Measurements from ENCODE around the gene FYB2.

Gene FYB2

GRCh38 chr1:56709269-56709880 lies 109.8 kb downstream of the FYB2 start:
- no peak for DNase-seq

GRCh38 chr1:56707379-56707778 lies 111.8 kb downstream of the FYB2 start:
- no peak for DNase-seq

DNA sequence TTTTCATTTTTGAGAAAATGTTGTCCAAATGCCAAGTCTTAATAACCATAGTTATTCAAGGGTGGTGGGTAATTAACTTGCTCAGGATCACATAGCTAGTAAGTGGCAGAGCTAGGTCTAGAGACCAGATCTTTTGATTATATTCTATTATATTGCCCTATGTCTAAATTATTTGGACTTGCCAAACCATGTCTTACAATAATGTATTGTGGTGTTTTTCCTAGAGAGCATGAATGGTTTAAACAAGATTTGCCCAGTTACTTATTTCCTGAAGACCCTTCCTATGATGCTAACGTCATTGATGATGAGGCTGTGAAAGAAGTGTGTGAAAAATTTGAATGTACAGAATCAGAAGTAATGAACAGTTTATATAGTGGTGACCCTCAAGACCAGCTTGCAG lies 115.5 kb downstream of the FYB2 start:
- no peak for DNase-seq

DNA sequence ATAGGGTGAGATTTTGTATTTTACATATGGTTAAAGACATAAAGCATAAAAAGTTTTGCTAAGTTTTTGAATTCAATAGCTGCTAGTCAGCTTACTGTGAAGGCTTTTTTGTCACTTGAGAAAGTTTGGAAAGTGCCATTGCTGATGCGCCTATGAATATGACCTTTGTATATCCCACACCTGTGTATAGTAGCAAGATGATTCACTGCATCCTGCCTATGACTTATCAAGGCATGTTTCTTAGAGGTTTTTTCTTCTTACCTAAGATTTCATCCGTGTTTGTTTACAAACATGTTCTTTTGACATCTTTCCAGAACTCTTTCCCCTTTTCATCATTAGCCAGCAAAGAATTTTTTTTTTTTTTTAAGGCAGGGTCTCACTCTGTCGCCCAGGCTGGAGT lies 122.5 kb downstream of the FYB2 start:
- no peak for DNase-seq

DNA sequence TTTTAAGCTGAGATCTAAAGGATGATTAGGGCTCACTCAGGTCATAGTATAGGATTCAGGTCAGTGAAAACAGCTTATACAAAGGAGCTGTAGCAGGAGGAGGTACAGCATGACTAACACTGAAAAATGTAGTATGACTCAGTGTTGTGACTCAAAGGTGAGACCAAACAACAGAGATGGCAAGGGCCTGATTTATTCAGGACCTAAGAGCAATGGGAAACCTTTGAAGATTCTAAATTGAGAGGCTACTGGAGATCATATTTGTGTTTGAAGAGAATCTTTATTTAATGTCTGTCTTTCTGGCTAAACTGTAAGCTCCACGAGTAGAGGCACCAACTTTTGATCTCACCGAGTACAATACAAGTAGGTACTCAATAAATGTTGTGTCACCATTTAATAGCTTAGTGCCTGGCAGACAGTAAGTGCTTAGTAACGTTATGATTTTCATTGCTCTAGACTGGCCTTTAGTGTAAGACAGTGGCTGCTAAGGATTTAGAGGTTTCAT lies 130.6 kb downstream of the FYB2 start:
- DNase-seq = peak; percentile 19

DNA sequence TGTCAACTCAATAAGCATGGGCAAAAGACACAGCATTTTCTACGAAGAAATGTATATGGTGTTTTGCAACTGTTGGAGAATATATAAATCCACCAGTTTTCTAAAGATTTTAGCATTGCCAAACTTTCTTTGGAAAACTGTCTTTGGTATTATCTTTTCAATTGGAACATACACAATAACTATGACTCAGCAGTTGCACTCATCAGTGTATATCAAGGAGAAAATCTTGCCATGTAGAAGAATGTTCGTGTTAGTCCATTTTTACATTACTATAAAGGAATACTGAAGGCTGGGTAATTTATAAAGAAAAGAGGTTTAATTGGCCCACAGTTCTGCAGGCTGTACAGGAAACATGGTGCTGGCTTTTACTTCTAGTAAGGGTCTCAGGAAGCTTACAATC lies 133.0 kb downstream of the FYB2 start:
- no peak for DNase-seq

DNA sequence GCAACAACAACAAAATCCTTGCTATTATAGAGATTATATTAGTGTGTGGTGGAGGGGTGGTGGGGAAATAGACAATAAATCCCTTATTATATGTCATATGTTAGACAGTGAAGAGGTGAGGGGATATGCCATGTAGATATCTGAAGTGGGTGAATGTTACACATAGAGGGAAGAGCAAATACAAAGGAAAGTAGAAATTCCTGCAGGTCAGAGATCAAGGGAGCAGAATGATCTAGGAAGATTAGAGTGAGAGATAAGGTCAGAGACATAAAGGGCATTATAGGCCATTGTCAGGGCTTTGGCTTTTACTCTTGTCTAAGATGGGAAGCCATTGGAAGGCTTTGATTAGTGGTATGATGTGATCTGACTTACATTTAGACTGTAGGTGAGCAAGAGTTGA lies 135.6 kb downstream of the FYB2 start:
- DNase-seq = no peak

- DNase-seq = peak; percentile 12
Observed at GRCh38 chr1:56676571-56677035, 142.6 kb downstream of the FYB2 start.

DNA sequence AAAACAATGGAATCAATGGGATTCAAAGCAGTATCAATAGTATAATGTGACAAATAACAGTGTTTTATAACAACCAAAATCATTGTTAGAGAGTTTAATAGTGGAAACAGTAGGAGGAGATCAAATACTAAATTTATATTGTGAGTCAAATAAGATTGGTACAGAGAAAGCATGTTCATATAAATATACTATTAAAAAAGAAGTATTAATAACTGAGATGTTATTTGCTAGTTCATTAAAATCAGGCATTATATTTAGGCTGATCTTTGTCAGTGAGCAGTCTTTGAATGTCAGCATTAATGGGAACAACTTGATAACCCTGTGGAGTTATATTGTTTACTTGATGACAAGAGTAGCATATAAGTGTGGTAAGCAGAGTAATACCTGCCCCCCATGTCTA lies 143.4 kb downstream of the FYB2 start:
- DNase-seq = no peak

GRCh38 chr1:56672579-56672978 lies 146.6 kb downstream of the FYB2 start:
- DNase-seq = no peak

- no peak for DNase-seq
Observed at GRCh38 chr1:56671542-56671941, 147.7 kb downstream of the FYB2 start.

DNA sequence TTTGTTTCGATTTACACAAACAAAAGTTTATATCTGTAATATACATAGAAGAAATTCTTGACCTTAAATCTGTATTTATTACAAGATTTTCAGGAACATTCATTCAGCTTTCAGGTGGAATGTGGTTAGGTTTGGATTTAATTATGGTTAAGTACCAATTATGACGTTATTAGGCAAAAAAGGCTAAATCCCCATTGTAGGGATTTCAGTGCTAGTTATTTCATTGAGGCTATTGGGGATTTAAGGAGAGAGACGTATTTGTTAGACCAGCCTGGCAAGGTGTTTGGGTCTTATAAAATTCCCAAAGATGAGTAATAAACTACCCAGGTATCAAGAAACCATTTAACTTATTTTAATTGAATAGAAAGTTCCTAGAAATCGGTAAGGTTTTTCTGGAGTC lies 148.1 kb downstream of the FYB2 start:
- DNase-seq = no peak

DNA sequence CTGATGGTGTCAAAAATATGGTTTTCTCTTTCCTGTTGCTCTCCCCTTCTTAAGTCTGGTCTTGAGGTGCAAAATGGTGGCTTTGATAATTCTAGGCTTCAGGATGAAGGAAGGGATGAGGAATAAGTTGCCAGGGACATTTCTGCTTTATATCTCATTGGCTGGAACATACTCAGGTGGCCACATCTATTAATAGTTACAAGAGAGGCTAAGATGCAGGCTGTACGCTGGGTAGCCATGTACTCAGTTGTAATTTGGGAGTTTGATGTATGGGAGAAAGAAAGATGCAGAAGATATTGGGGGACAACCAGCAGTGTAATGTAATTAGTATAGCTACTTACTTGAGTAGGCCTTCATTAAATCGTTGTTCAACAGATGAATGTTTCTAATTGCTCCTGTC lies 148.9 kb downstream of the FYB2 start:
- no peak for DNase-seq

All from amniotic stem cell (primary cell).